ENCODE results near the gene LRRC4C.

LRRC4C gene

DNA sequence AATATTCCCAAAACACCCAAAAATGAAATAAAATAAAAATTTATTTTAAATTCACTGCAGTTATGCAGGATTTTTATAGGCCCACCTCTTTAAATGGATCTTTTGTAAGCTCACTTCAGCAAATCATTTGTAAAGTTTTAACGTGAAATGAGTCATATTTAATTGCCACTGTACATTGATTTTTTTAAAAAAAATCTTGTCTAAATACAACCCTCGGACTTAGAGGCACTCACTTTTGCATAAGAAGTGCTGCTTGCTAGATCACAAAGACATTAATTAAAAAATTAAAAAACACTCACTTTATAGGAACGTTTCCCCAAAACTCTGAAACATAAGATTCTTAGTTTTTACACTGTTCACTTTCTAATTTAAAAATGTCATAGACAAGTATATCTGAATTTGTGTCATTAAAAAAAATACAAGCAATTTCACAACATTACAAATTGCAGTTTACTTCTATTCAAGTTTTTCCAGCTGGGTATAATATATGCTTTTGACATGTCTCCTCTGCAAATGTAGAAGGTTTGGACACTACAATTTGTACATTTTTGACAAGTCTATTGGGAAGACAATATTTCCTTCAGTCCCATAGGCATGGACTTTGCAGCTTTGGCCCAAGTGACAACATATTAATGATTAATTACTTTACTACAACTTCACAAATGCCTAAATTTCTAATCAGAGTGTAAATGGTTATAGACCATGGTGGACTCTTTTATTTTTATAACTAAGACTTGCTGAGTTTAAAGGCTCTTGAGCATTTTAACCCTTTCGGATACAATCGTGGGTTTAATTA is 1088.4 kb downstream of the LRRC4C start:
- no peak for DNase-seq (ENCODE audit: low read depth in 2 of 2)

DNA sequence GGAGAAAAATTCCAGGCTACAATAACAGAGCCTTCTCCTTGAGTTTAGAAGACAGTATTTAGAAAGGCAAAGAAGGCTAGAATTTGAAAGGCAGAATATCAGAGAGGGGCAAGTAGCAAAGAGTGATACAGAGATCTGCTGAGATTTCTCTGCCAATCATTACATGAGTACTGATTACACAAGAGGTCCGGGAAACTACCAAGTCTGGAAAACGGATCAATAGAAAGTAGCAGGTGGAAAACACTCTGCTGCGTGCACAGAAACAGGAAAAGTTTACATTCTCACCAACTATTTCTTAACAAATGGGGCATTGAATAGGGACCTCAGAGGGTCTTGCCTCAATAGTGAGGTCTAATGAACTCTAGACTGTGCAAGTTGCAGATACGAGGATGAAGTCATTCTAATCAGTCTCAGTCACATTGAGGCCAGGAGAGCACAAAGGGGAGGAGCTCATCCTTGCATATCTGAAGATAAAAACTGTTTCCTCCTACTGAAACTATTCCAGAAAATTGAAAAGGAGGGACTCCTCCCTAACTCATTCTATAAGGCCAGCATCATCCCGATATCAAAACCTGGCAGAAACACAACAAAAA is 1099.2 kb downstream of the LRRC4C start:
- DNase-seq (ENCODE audit: low read depth in 2 of 2), result no peak

DNA sequence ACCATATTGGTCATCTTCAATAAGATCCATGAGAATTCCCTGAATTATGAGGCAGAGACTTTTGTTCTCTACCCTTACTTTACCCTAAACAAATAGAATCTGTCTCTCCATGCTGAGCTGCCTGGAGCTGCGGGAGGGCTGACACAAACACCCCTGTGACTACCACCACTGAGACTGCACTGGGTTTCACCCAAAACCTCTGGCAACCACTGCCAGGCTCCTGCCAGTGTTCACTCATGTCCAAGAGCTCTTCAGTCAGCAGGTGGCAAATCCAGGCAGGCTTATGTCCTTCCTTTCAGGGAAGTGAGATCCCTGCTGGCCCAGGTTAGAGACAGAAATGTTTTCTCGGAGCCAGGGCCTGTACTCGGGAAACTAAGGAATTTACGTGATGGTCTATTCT is 1105.3 kb downstream of the LRRC4C start:
- no peak for DNase-seq (ENCODE audit: low read depth in 2 of 2)

DNA sequence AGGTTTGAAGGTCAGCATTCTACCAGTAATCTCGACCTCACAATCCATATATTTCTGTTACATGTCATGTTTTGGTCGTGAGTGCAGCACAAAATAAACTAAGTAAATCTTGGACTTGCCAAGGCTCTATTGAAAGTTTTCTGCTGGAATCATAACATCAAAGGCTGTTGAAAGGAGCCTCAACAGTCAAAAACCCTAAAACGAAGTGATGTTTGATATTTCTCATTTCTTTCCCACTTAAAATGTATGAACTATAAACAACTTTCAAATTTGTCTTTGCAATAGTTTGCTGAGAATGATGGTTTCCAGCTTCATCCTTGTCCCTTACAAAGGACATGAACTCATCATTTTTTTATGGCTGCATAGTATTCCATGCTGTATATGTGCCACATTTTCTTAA is 1118.5 kb downstream of the LRRC4C start:
- DNase-seq (ENCODE audit: low read depth in 2 of 2), result no peak

- DNase-seq (ENCODE audit: low read depth in 2 of 2), result no peak
Measured at GRCh38 chr11:40338739-40339138, 1120.7 kb downstream of the LRRC4C start.

DNA sequence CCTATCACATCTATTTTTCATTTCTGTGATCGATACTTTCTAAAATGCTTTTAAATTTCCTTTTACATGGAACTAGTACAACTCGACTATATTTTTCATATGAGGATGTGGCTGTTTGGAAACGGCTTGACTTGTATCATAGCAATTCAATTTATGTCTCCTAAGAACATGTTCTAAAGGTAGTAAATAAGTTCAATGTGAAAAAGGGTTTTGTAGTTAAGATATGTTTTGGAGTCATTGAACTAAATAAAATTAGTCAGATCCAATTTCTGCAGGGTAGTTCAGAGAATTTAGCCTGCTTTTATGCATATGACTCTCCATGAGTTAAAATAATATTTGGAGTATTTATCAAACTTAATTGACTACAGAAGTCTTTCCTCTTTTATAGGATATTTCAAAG is 1121.4 kb downstream of the LRRC4C start:
- no peak for DNase-seq (ENCODE audit: low read depth in 2 of 2)

GRCh38 chr11:40337118-40337517 is 1122.3 kb downstream of the LRRC4C start:
- no peak for DNase-seq (ENCODE audit: low read depth in 2 of 2)

DNA sequence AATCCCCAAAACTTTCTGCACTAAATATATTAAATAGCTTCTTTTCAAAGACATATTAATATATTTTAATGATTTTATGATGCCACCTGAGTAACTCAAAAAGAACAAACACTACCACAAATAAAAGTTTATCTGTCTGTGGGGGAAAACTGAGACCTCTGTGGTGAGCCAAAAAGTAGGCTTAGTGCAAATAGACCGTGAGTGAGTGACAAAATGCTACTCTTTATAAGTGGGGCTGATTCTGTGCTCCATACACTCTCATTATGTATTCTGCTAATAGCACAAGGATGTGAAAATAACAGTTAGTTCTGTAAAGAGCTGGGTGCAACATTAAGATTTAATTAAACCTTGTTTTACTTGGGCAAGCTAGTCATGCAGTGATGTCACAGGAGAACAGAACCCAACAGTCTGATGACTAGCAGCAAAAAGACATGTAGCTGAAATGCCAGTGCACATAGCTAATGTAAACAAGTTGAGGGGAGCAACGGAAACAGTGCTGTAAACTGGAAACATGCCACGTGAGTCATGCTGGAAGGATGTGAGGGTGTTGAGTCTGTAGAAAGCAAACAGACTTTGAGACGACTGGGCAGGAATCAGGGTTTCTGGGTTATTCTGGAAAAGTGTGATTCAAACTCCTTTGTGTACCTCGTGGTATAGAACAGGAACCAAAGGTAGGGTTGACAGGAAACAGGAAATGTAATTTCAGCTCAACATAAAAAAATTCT is 1130.4 kb downstream of the LRRC4C start:
- DNase-seq (ENCODE audit: low read depth in 2 of 2), result no peak

DNA sequence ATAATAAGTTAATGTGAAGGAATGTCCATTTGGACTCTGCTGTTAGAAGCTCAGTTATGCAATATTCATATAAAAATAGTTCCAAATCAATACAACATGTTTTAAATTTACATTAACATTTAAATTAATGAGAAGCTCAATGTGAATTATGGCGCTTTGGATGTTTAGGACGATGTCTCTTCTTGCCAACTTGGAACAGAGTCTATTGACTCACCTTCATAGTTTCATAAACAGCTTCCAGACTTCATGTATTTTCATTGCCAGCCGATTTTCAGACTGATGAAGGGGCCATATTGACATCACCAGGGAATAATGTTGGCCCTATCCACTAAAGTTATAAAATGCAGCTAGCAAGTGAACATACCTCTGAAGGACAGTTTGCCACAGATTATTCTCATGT is 1136.2 kb downstream of the LRRC4C start:
- no peak for DNase-seq (ENCODE audit: low read depth in 2 of 2)

DNA sequence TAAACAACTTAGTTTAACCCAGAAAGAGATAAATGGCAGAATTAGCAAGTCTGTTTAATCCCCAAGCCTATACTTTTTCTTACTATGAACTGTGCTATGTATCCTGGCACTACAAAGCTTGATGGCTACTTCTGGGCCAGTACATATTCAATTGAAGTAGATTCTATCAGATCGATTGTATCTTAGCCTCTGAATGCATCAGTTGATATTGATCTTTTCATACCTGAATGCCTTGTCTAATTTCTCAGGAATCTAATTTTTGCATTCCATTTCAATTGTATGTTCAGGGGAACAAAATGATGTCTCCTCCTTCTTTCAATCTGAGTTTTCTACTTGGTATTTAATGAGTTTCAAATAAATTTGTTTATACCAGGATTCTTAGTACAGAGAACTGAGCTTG is 1137.9 kb downstream of the LRRC4C start:
- DNase-seq (ENCODE audit: low read depth in 2 of 2), result no peak

GRCh38 chr11:40316171-40316570 is 1143.3 kb downstream of the LRRC4C start:
- no peak for DNase-seq (ENCODE audit: low read depth in 2 of 2)

DNA sequence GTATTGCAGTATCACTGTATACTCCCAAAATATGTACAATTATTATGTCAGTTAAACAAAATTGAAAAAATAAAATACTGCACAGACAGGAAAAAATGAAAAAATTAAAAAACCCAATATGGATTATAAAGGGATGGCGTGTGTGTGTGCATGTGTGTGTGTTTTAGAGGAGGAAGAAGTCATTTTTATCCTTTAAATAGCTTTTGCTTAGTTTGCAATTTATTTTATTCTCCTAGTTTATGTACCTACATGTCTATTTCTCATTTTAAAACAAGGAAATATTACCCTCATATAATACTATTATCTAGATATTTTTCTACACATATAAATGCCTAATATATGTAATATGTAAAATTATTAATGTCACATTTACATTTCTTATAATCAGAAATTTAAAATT is 1144.3 kb downstream of the LRRC4C start:
- DNase-seq (ENCODE audit: low read depth in 2 of 2), result no peak

- no peak for DNase-seq (ENCODE audit: low read depth in 2 of 2)
Measured at GRCh38 chr11:40314327-40314726, 1145.1 kb downstream of the LRRC4C start.

DNA sequence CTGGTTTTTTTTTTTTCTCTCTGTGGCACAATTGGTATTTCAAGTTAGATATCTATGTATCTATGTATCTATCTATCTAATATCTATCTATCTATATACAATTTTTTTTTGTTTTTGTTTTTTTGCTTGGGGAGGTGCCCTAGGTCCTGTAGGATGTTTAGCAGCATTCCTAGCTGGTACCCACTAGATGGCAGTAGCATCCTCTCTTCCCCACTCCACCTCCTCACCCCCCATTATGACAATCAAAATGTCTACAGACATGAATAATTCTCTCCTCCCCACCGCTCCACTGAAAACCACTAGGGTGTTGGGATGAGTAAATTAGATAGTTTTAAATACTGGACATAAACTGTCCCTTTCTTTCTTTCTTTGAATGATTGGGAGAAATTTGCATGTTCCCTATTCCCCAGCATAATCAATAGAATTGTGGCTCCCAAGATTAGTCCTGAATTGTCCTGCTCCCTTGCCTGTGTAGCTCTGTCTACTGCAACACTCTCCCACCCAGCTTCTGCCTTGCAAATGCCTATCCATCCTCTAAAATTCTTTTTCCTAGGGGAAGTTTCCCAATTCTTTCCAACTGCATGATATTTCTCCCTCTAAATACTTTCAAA is 1152.4 kb downstream of the LRRC4C start:
- no peak for DNase-seq (ENCODE audit: low read depth in 2 of 2)

DNA sequence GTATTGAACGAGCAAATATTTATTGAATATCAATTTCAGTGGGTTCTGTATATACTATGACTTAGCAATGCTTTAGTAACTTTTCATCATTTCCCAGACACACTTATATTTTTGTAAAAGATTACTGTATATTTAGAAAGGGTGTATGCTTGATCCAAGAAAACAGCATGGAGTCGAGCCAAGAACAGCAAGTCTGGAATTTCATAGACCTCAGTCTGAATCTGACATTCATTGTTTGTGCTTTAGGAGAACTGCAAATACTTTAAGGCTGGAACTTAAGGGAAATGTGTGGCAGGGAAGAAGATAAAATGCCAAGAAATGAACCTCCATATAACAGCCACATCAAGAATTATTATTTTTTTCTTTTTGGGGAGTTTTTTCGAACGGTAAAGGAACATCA is 1156.8 kb downstream of the LRRC4C start:
- DNase-seq (ENCODE audit: low read depth in 2 of 2), result no peak

DNA sequence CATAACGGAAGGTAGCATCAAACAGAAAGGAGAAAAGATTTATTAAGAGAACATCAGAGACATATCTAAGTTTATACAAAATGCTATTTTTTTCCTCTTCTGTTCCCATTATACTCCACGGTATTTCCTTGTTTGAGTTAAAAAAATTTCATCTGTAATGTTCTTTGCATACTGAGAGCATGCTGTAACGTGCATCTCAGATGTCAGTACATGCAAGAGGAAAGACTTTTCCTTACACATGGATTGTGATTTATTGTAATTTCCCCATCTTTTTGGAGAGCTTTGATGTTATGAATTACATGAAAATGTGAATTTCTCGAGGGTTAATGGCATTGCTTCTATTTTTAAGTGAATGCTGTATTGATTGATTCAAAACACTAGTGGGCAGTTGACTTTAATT is 1164.0 kb downstream of the LRRC4C start:
- DNase-seq (ENCODE audit: low read depth in 2 of 2), result no peak

GRCh38 chr11:40294741-40295140 is 1164.7 kb downstream of the LRRC4C start:
- DNase-seq (ENCODE audit: low read depth in 2 of 2), result no peak

DNA sequence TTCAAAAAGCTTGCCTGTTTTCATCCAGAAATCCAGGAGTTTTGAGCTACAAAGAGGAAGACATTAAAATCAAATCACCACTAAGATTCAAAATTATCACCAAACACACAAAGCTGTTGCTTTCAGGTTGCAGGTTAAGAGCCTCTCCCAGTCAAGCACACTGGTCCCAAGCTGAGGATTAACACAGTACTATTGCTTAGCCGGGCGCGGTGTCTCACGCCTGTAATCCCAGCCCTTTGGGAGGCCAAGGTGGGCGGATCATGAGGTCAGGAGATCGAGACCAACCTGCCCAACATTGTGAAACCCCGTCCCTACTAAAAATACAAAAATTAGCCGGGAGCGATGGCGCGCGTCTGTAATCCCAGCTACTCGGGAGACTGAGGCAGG is 1165.1 kb downstream of the LRRC4C start:
- DNase-seq (ENCODE audit: low read depth in 2 of 2), result no peak

DNA sequence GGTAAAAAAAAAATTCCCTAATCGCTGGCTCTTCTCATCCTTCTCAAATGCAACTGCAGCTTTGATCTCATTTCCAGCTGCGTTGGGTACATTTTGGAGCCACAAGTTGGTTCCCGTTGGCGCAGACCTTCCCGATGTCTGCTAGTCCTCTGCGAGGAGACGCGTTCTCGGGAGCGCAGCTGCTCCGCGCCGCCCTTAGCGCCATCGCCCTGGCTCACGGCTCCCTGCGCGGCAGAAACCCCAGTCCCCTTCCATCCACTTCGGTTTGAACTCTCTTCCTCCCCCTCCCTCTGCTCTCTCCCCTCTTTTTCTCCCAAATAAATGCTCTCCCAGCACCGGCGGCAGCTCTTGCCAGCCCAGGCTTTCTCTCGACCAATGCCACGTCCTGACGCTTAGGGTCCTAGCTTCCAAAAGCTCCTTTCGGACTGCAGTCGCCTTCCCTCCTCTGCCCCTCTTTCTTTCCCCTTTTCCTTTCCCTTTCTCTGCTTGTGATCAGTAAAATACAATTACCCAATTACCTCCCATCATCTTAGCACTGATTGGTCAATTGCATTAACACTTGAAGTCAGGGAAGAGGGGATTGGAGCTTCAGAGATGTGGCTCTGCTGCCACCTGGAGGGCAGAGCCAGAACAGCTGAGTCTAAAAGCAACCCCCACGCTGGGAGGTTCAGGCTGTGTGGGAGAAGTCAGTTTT is 1165.7 kb downstream of the LRRC4C start:
- no peak for DNase-seq (ENCODE audit: low read depth in 2 of 2)

GRCh38 chr11:40292721-40293508 is 1166.5 kb downstream of the LRRC4C start:
- no peak for DNase-seq (ENCODE audit: low read depth in 2 of 2)

GRCh38 chr11:40291741-40292140 is 1167.7 kb downstream of the LRRC4C start:
- DNase-seq (ENCODE audit: low read depth in 2 of 2), result no peak

All from stimulated activated CD8-positive, alpha-beta memory T cell treated with anti-CD3 and anti-CD28 coated beads, Interleukin-15, amount 100 ng/mL, for 4 hours (primary cell).